Measurements from ENCODE around the gene FMOD. TPM values are rescaled to one million over a fixed set of nuclear protein-coding genes. Genes with fewer than 3 reads are reported as not detected.
A peak's percentile ranks its signal among the peaks of the same experiment; 100 is the strongest.

The FMOD gene
- total RNA-seq, 3 donors from 2014 or later (not counting 1 experiment from before 2014, with no cell fraction given): not detected

DNA sequence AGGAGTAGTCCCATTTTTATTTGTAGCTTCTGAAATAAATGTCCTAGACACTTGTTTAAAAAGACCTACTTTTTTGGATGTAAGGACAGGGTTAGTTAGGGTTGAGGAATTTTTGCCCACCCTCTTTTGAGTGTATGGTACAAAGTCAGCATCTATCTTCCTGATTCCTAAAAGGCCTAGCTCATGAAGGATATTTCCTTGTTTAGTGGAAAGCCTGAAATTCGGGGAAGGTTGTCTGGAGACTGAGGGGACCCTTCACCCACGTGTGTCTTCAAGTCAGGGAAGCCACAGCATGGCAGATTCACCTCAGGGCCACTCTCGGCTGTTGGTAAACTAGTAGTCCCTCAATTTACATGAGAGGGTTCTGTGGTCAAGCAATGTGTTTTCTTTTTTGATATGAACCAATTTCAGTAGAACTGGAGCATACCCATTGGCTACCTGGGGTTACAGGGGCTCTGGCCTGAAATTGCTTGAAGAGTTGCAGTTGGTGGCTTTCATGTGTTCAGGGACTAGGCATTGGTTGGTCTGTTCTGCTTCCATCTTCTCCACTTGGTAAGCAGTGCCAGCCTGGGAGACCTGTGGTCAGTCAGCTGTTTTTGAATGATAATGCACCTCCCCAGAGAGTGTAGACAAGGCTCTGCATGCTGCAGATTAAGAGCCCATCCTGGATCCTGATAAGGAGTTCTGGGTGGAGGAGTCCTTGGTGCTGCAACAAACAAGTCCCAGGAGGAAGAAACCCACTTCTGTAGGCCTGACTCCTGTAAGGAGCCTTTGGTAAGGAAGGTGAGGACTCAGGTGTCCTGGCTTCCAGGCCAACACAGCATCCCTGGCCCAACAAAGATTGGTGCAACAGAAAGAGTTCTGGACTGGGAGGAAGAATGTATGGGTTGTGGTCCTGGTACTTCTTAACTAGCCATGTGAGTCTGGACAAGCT lies 39.3 kb downstream of the FMOD start:
- no peaks in the 10 kb centered on the region for H3K27me3 ChIP-seq (ENCODE audit: control insufficient read depth, insufficient read depth, low read length)
- DNase-seq: no peak
- WGBS (ENCODE audit: insufficient coverage): 54% methylated on average over 3 of the region's 3 CpGs
- peaks cover 10% of the 10 kb centered on the region for H3K36me3 Mint-ChIP-seq
- peak in 2 of 3 donors; percentile 3 to 6 for ATAC-seq
- no peaks in the 10 kb centered on the region for H3K9me3 ChIP-seq (ENCODE audit: control insufficient read depth, insufficient read depth, low read length)
- peaks cover 44% of the 10 kb centered on the region for H3K36me3 ChIP-seq (ENCODE audit: control insufficient read depth, insufficient read depth, low read length)
- intact Hi-C loops (cut with micrococcal nuclease): no loop called here
- H3K4me3 Mint-ChIP-seq: peak overlapping the region; percentile 89
- TF ChIP-seq, protein P1, sequence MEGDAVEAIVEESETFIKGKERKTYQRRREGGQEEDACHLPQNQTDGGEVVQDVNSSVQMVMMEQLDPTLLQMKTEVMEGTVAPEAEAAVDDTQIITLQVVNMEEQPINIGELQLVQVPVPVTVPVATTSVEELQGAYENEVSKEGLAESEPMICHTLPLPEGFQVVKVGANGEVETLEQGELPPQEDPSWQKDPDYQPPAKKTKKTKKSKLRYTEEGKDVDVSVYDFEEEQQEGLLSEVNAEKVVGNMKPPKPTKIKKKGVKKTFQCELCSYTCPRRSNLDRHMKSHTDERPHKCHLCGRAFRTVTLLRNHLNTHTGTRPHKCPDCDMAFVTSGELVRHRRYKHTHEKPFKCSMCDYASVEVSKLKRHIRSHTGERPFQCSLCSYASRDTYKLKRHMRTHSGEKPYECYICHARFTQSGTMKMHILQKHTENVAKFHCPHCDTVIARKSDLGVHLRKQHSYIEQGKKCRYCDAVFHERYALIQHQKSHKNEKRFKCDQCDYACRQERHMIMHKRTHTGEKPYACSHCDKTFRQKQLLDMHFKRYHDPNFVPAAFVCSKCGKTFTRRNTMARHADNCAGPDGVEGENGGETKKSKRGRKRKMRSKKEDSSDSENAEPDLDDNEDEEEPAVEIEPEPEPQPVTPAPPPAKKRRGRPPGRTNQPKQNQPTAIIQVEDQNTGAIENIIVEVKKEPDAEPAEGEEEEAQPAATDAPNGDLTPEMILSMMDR (IDR thresholded peaks at IDR 0.05): no peak
- H3K4me1 Mint-ChIP-seq: peaks cover 49 to 55% of the 10 kb centered on the region in 2 donors
- H3K27me3 Mint-ChIP-seq (ENCODE audit: low read depth in 2 of 2): no peaks in the 10 kb centered on the region
- peaks cover 45% of the 10 kb centered on the region for H3K4me1 ChIP-seq (ENCODE audit: control insufficient read depth, insufficient read depth, low read length)
- no peaks in the 10 kb centered on the region for H3K9me3 Mint-ChIP-seq
- H3K27ac Mint-ChIP-seq: peak overlapping the region; percentile 52 to 99
- H3K4me3 ChIP-seq (ENCODE audit: low read length): no peak overlapping the region
- no peak overlapping the region for H3K27ac ChIP-seq (ENCODE audit: low read length)

DNA sequence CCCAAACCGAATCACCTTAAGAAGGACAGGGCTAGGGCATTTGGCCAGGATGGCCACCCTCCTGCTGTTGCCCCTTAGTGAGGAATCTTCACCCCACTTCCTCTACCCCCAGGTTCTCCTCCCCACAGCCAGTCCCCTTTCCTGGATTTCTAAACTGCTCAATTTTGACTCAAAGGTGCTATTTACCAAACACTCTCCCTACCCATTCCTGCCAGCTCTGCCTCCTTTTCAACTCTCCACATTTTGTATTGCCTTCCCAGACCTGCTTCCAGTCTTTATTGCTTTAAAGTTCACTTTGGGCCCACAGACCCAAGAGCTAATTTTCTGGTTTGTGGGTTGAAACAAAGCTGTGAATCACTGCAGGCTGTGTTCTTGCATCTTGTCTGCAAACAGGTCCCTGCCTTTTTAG lies 42.0 kb downstream of the FMOD start:
- TF ChIP-seq, protein P1 (IDR thresholded peaks at IDR 0.05): no peak
- no peaks in the 10 kb centered on the region for H3K27me3 ChIP-seq (ENCODE audit: control insufficient read depth, insufficient read depth, low read length)
- Mint-ChIP-seq H3K4me1 (peaks cover 63 to 72% of the 10 kb centered on the region in 2 donors), H3K27me3 (ENCODE audit: low read depth in 2 of 2) (no peaks in the 10 kb centered on the region), H3K9me3 (no peaks in the 10 kb centered on the region), H3K4me3 (peak overlapping the region; percentile 89), H3K27ac (peak overlapping the region; percentile 98 to 99), H3K36me3 (peaks cover 10% of the 10 kb centered on the region)
- intact Hi-C loops (cut with micrococcal nuclease): no loop called here
- DNase-seq: peak in 1 of 2 donors; percentile 47
- no peak for ATAC-seq
- H3K36me3 ChIP-seq (ENCODE audit: control insufficient read depth, insufficient read depth, low read length): peaks cover 46% of the 10 kb centered on the region
- H3K4me1 ChIP-seq (ENCODE audit: control insufficient read depth, insufficient read depth, low read length): peaks cover 60% of the 10 kb centered on the region
- H3K4me3 ChIP-seq (ENCODE audit: low read length): peak overlapping the region; percentile 99
- no peaks in the 10 kb centered on the region for H3K9me3 ChIP-seq (ENCODE audit: control insufficient read depth, insufficient read depth, low read length)
- no peak overlapping the region for H3K27ac ChIP-seq (ENCODE audit: low read length)
- 87% methylated on average over 1 of the region's 1 CpG for WGBS (ENCODE audit: insufficient coverage)

DNA sequence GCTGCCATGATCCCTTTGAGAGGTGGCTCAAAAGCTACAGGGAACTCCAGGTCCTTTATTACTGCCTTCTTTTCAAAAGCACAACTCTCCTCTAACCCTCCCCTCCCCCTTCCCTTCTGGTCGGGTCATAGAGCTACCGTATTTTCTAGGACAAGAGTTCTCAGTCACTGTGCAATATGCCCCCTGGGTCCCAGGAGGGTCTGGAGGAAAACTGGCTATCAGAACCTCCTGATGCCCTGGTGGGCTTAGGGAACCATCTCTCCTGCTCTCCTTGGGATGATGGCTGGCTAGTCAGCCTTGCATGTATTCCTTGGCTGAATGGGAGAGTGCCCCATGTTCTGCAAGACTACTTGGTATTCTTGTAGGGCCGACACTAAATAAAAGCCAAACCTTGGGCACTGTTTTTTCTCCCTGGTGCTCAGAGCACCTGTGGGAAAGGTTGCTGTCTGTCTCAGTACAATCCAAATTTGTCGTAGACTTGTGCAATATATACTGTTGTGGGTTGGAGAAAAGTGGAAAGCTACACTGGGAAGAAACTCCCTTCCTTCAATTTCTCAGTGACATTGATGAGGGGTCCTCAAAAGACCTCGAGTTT lies 42.5 kb downstream of the FMOD start:
- Mint-ChIP-seq H3K27ac (peak overlapping the region; percentile 98 to 99), H3K27me3 (ENCODE audit: low read depth in 2 of 2) (no peaks in the 10 kb centered on the region), H3K4me3 (peak overlapping the region; percentile 89), H3K36me3 (peaks cover 10% of the 10 kb centered on the region), H3K4me1 (peaks cover 68 to 72% of the 10 kb centered on the region in 2 donors), H3K9me3 (no peaks in the 10 kb centered on the region)
- no peak for ATAC-seq
- WGBS (ENCODE audit: insufficient coverage): 34% methylated on average over 5 of the region's 5 CpGs
- TF ChIP-seq, protein P1 (IDR thresholded peaks at IDR 0.05): no peak
- Histone ChIP-seq H3K36me3 (ENCODE audit: control insufficient read depth, insufficient read depth, low read length) (peaks cover 46% of the 10 kb centered on the region), H3K27ac (ENCODE audit: low read length) (no peak overlapping the region), H3K9me3 (ENCODE audit: control insufficient read depth, insufficient read depth, low read length) (no peaks in the 10 kb centered on the region), H3K4me1 (ENCODE audit: control insufficient read depth, insufficient read depth, low read length) (peaks cover 65% of the 10 kb centered on the region), H3K27me3 (ENCODE audit: control insufficient read depth, insufficient read depth, low read length) (no peaks in the 10 kb centered on the region), H3K4me3 (ENCODE audit: low read length) (peak overlapping the region; percentile 99)
- DNase-seq: peak in 1 of 2 donors; percentile 33
- intact Hi-C loops (cut with micrococcal nuclease): no loop called here
